WTC11 (cell line): ENCODE results near the gene SCNM1.

ENCODE experiments used
- CREB1 ChIP-seq: sonication (generic); formaldehyde crosslinking; IDR thresholded peaks from 2 replicates; pipeline ENCODE4 v1.8.0; 2023; ENCODE audit warnings: mild to moderate bottlenecking, missing genetic modification reagents
- CREM ChIP-seq: sonication (generic); formaldehyde crosslinking; IDR thresholded peaks from 2 replicates; pipeline ENCODE4 v1.8.1; 2022; ENCODE audit warnings: mild to moderate bottlenecking, missing genetic modification reagents, moderate library complexity
- CTCF ChIP-seq: fragments of 200-600 bp; IDR thresholded peaks from 2 replicates; pipeline ENCODE4 v1.8.0; 2022; ENCODE audit warnings: antibody characterized with exemption
- ESRRA ChIP-seq: sonication (generic); formaldehyde crosslinking; IDR thresholded peaks from 2 replicates; pipeline ENCODE4 v1.8.1; 2022; ENCODE audit warnings: mild to moderate bottlenecking, missing genetic modification reagents, borderline replicate concordance
- ETV6 ChIP-seq: sonication (generic); formaldehyde crosslinking; IDR thresholded peaks from 2 replicates; pipeline ENCODE4 v1.8.1; 2022; ENCODE audit warnings: mild to moderate bottlenecking, missing genetic modification reagents
- FOXK1 ChIP-seq: sonication (generic); formaldehyde crosslinking; IDR thresholded peaks from 2 replicates; pipeline ENCODE4 v1.8.0; 2022; ENCODE audit warnings: mild to moderate bottlenecking, moderate library complexity, missing genetic modification reagents
- JUN ChIP-seq: sonication (generic); formaldehyde crosslinking; IDR thresholded peaks from 2 replicates; pipeline ENCODE4 v1.8.0; 2023; ENCODE audit warnings: mild to moderate bottlenecking, missing genetic modification reagents
- NFYB ChIP-seq: sonication (generic); formaldehyde crosslinking; conservative IDR thresholded peaks from 2 replicates; pipeline ENCODE4 v1.8.0; 2022; ENCODE audit warnings: low read depth, missing genetic modification reagents

GRCh38 chr1:151132335-151133017 is 33.5 kb upstream of the SCNM1 start:
- TF ChIP-seq CTCF (no peak), CREB1 (CRISPR knock-in tag) (no peak), ESRRA (CRISPR knock-in tag) (no peak), FOXK1 (no peak), JUN (CRISPR knock-in tag) (no peak), CREM (CRISPR knock-in tag) (no peak), ETV6 (no peak), NFYB (CRISPR knock-in tag) (no peak)
